SK-N-SH treated with all-trans-retinoic acid at 6 μM for 48 hours (cell line): ENCODE measurements around the gene PSMD10.

Source experiments
- ATAC-seq: fragments of 200-7000 bp; cut with Tn5 transposase; 3 replicates; pipeline ENCODE4 v1.9.1; 2020; ENCODE audit warnings: mild to moderate bottlenecking, moderate library complexity
- ARNTL ChIP-seq: fragments of 450-650 bp; formaldehyde crosslinking; IDR thresholded peaks from 2 replicates; pipeline ENCODE4 v1.5.0; 2020; ENCODE audit warnings: low read depth, mild to moderate bottlenecking, moderate library complexity, borderline replicate concordance
- BACH2 ChIP-seq: fragments of 250-450 bp; sonication (Bioruptor Pico); IDR thresholded peaks from 2 replicates; pipeline ENCODE4 v1.9.0; 2021; ENCODE audit warnings: mild to moderate bottlenecking, borderline replicate concordance
- CSDC2 ChIP-seq: fragments of 250-450 bp; sonication (Bioruptor Pico); IDR thresholded peaks from 2 replicates; pipeline ENCODE4 v1.5.0; 2020; ENCODE audit warnings: mild to moderate bottlenecking, moderate library complexity
- CSRNP3 ChIP-seq: fragments of 250-450 bp; sonication (Bioruptor Pico); IDR thresholded peaks from 2 replicates; pipeline ENCODE4 v1.5.1; 2021; ENCODE audit warnings: mild to moderate bottlenecking, moderate library complexity
- ESRRG ChIP-seq: fragments of 250-450 bp; sonication (Bioruptor Pico); IDR thresholded peaks from 2 replicates; pipeline ENCODE4 v1.6.1; 2021; ENCODE audit warnings: mild to moderate bottlenecking
- ISL1 ChIP-seq: fragments of 250-450 bp; sonication (Bioruptor Pico); IDR thresholded peaks from 2 replicates; pipeline ENCODE4 v2.1.2; 2022; ENCODE audit warnings: mild to moderate bottlenecking, moderate library complexity
- OSR1 ChIP-seq: fragments of 250-450 bp; sonication (Bioruptor Pico); IDR thresholded peaks from 2 replicates; pipeline ENCODE4 v1.8.0; 2022; ENCODE audit warnings: moderate library complexity, mild to moderate bottlenecking, inconsistent platforms
- PATZ1 ChIP-seq: fragments of 250-450 bp; sonication (Bioruptor Pico); IDR thresholded peaks from 2 replicates; pipeline ENCODE4 v1.8.0; 2020; ENCODE audit warnings: mild to moderate bottlenecking, moderate library complexity, borderline replicate concordance
- PPARA ChIP-seq: fragments of 250-450 bp; sonication (Bioruptor Pico); IDR thresholded peaks from 2 replicates; pipeline ENCODE4 v1.5.0; 2020; ENCODE audit warnings: mild to moderate bottlenecking, borderline replicate concordance
- RARB ChIP-seq: fragments of 250-450 bp; sonication (Bioruptor Pico); IDR thresholded peaks from 2 replicates; pipeline ENCODE4 v1.8.0; 2021; ENCODE audit warnings: mild to moderate bottlenecking, moderate library complexity
- SNAI2 ChIP-seq: fragments of 250-450 bp; sonication (Bioruptor Pico); IDR thresholded peaks from 2 replicates; pipeline ENCODE4 v1.5.0; 2020; ENCODE audit warnings: mild to moderate bottlenecking, moderate library complexity
- TCF4 ChIP-seq: fragments of 250-450 bp; sonication (Bioruptor Pico); IDR thresholded peaks from 2 replicates; pipeline ENCODE4 v1.8.0; 2021; ENCODE audit warnings: mild to moderate bottlenecking, moderate library complexity, borderline replicate concordance
- TOX ChIP-seq: fragments of 250-450 bp; sonication (Bioruptor Pico); IDR thresholded peaks from 2 replicates; pipeline ENCODE4 v1.8.0; 2021; ENCODE audit warnings: mild to moderate bottlenecking, moderate library complexity, borderline replicate concordance
- ZC3H10 ChIP-seq: fragments of 250-450 bp; sonication (Bioruptor Pico); IDR thresholded peaks from 2 replicates; pipeline ENCODE4 v1.5.1; 2021; ENCODE audit warnings: mild to moderate bottlenecking, moderate library complexity
- ZFP3 ChIP-seq: fragments of 250-450 bp; sonication (Bioruptor Pico); IDR thresholded peaks from 2 replicates; pipeline ENCODE4 v1.5.0; 2020; ENCODE audit warnings: mild to moderate bottlenecking, moderate library complexity
- ZNF565 ChIP-seq: fragments of 450-650 bp; formaldehyde crosslinking; conservative IDR thresholded peaks from 2 replicates; pipeline ENCODE4 v1.5.0; 2020; ENCODE audit warnings: low read depth, mild to moderate bottlenecking, moderate library complexity
- ZNF70 ChIP-seq: fragments of 450-650 bp; formaldehyde crosslinking; IDR thresholded peaks from 2 replicates; pipeline ENCODE4 v1.5.0; 2020; ENCODE audit warnings: mild to moderate bottlenecking, moderate library complexity
- ZNF8 ChIP-seq: fragments of 450-650 bp; formaldehyde crosslinking; IDR thresholded peaks from 2 replicates; pipeline ENCODE4 v1.5.0; 2020; ENCODE audit warnings: mild to moderate bottlenecking, moderate library complexity
- TF ChIP-seq, protein P1 (sequence below): fragments of 250-450 bp; sonication (Bioruptor Pico); IDR thresholded peaks from 2 replicates; pipeline ENCODE4 v1.8.0; 2021; ENCODE audit warnings: low read depth, mild to moderate bottlenecking, moderate library complexity, borderline replicate concordance
- TF ChIP-seq, protein P2 (sequence below): fragments of 250-450 bp; sonication (Bioruptor Pico); IDR thresholded peaks from 2 replicates; pipeline ENCODE4 v1.5.0; 2020; ENCODE audit warnings: mild to moderate bottlenecking, moderate library complexity
- TF ChIP-seq, protein P3 (sequence below): fragments of 250-450 bp; sonication (Bioruptor Pico); IDR thresholded peaks from 2 replicates; pipeline ENCODE4 v1.5.1; 2020; ENCODE audit warnings: low read depth, mild to moderate bottlenecking, moderate library complexity

The PSMD10 gene

DNA sequence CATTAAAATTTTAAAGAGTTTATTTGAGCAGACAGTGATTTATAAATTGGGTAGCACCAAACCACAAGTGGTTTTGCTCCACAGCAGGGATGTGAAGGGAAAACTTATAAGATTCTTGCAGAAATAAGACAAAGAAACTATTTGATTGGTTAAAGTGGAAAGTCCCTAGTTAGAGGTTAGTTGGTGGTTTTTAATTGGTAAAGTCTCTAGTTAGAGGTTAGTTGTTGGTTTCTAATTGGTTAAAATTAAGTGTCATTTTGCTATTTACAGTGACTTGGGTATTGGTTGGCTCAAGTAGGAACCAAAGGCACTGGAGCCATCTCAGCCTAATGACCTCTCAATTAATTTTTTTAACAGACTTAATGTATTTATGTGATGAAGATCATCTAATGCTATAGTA is 23.2 kb upstream of the PSMD10 start:
- no peak for ATAC-seq
- TF ChIP-seq PATZ1 (CRISPR knock-in tag) (no peak), TOX (CRISPR knock-in tag) (no peak), OSR1 (no peak), ZNF70 (CRISPR knock-in tag) (no peak), SNAI2 (no peak), CSRNP3 (CRISPR knock-in tag) (no peak), ESRRG (CRISPR knock-in tag) (no peak), ZFP3 (CRISPR knock-in tag) (no peak), BACH2 (no peak), RARB (CRISPR knock-in tag) (no peak), ZNF565 (CRISPR knock-in tag) (no peak), PPARA (no peak), ISL1 (no peak), ZC3H10 (no peak), ARNTL (no peak), TCF4 (no peak), CSDC2 (no peak)
- TF ChIP-seq, protein P1, sequence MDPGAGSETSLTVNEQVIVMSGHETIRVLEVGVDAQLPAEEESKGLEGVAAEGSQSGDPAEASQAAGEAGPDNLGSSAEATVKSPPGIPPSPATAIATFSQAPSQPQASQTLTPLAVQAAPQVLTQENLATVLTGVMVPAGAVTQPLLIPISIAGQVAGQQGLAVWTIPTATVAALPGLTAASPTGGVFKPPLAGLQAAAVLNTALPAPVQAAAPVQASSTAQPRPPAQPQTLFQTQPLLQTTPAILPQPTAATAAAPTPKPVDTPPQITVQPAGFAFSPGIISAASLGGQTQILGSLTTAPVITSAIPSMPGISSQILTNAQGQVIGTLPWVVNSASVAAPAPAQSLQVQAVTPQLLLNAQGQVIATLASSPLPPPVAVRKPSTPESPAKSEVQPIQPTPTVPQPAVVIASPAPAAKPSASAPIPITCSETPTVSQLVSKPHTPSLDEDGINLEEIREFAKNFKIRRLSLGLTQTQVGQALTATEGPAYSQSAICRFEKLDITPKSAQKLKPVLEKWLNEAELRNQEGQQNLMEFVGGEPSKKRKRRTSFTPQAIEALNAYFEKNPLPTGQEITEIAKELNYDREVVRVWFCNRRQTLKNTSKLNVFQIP = no peak

- TF ChIP-seq, protein P2, sequence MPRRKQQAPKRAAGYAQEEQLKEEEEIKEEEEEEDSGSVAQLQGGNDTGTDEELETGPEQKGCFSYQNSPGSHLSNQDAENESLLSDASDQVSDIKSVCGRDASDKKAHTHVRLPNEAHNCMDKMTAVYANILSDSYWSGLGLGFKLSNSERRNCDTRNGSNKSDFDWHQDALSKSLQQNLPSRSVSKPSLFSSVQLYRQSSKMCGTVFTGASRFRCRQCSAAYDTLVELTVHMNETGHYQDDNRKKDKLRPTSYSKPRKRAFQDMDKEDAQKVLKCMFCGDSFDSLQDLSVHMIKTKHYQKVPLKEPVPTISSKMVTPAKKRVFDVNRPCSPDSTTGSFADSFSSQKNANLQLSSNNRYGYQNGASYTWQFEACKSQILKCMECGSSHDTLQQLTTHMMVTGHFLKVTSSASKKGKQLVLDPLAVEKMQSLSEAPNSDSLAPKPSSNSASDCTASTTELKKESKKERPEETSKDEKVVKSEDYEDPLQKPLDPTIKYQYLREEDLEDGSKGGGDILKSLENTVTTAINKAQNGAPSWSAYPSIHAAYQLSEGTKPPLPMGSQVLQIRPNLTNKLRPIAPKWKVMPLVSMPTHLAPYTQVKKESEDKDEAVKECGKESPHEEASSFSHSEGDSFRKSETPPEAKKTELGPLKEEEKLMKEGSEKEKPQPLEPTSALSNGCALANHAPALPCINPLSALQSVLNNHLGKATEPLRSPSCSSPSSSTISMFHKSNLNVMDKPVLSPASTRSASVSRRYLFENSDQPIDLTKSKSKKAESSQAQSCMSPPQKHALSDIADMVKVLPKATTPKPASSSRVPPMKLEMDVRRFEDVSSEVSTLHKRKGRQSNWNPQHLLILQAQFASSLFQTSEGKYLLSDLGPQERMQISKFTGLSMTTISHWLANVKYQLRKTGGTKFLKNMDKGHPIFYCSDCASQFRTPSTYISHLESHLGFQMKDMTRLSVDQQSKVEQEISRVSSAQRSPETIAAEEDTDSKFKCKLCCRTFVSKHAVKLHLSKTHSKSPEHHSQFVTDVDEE = no peak
- TF ChIP-seq ZFP3 (CRISPR knock-in tag) = no peak
- TF ChIP-seq CSDC2 = no peak
- no peak for TF ChIP-seq ZNF8 (CRISPR knock-in tag)
- TF ChIP-seq TOX (CRISPR knock-in tag) = no peak
- no peak for TF ChIP-seq RARB (CRISPR knock-in tag)
- TF ChIP-seq, protein P1 = no peak
- no peak for TF ChIP-seq OSR1
- TF ChIP-seq CSRNP3 (CRISPR knock-in tag) = no peak
- TF ChIP-seq ARNTL = no peak
- TF ChIP-seq, protein P3, sequence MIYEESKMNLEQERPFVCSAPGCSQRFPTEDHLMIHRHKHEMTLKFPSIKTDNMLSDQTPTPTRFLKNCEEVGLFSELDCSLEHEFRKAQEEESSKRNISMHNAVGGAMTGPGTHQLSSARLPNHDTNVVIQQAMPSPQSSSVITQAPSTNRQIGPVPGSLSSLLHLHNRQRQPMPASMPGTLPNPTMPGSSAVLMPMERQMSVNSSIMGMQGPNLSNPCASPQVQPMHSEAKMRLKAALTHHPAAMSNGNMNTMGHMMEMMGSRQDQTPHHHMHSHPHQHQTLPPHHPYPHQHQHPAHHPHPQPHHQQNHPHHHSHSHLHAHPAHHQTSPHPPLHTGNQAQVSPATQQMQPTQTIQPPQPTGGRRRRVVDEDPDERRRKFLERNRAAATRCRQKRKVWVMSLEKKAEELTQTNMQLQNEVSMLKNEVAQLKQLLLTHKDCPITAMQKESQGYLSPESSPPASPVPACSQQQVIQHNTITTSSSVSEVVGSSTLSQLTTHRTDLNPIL (CRISPR knock-in tag) = no peak
- ATAC-seq = no peak
Measured at GRCh38 chrX:108105473-108105872, 14.1 kb upstream of the PSMD10 start.
